Stomach (tissue), 4 donors: ENCODE results near the gene ZBTB7B.

ENCODE experiments used
- EP300 ChIP-seq: sonication (generic); formaldehyde crosslinking; IDR thresholded peaks from one replicate; pipeline ENCODE4 v1.6.1; 2017; ENCODE audit warnings: antibody characterized with exemption
- TF ChIP-seq, protein P1 (sequence below), 7 experiments: fragments of 450-650 bp in 4 of 7; fragments of 200-600 bp in 3 of 7; sonication (generic) in 3 of 7; IDR thresholded peaks; one replicate each; pipeline ENCODE4 v1.5.1; 2016 to 2019; ENCODE audit warnings: antibody characterized with exemption in 7 of 7, control low read depth in 2 of 7, mild to moderate bottlenecking in 1 of 7

DNA sequence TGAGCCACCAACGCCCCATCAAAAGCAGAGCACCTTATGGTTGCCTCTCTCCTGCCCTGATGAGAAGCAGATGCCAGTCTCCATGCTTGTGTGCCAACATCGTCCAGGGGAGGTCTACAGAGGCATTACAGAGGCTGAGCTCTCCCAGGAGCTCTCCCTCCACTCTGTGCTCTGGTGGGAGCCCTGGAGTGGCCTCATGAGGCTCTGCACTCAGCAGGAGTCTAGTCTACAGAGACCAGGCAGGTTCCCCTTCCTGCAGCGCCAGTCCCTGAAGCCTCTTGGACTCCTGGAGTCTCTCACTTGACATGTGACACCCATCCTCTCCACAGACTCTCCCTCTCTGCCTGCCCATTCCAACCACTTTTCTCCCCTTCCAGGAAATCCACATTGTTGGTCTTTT lies 34.4 kb downstream of the ZBTB7B start:
- TF ChIP-seq, protein P1, sequence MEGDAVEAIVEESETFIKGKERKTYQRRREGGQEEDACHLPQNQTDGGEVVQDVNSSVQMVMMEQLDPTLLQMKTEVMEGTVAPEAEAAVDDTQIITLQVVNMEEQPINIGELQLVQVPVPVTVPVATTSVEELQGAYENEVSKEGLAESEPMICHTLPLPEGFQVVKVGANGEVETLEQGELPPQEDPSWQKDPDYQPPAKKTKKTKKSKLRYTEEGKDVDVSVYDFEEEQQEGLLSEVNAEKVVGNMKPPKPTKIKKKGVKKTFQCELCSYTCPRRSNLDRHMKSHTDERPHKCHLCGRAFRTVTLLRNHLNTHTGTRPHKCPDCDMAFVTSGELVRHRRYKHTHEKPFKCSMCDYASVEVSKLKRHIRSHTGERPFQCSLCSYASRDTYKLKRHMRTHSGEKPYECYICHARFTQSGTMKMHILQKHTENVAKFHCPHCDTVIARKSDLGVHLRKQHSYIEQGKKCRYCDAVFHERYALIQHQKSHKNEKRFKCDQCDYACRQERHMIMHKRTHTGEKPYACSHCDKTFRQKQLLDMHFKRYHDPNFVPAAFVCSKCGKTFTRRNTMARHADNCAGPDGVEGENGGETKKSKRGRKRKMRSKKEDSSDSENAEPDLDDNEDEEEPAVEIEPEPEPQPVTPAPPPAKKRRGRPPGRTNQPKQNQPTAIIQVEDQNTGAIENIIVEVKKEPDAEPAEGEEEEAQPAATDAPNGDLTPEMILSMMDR (IDR thresholded peaks at IDR 0.05): no peak
- no peak for TF ChIP-seq EP300
